Mucosa of descending colon (tissue), 3 donors: ENCODE measurements around the gene IFNLR1. TPM values are rescaled to one million over a fixed set of nuclear protein-coding genes. Genes with fewer than 3 reads are reported as not detected.

ENCODE experiments used
- ATAC-seq: fragments of 200-7000 bp; cut with Tn5 transposase; one replicate; pipeline ENCODE4 v1.9.1; 2020; ENCODE audit warnings: mild to moderate bottlenecking, moderate library complexity
- DNase-seq, 3 donors: peaks; one replicate each; pipeline ENCODE4 v3.0.0-alpha.2; 2020
- H3K36me3 ChIP-seq: fragments of 200-600 bp; one replicate; pipeline ENCODE4 v1.8.0; 2021; ENCODE audit warnings: low read depth, mild to moderate bottlenecking
- H3K4me1 ChIP-seq: fragments of 200-600 bp; one replicate; pipeline ENCODE4 v1.8.0; 2021; ENCODE audit warnings: low read depth, mild to moderate bottlenecking
- H3K4me3 ChIP-seq: fragments of 200-600 bp; one replicate; pipeline ENCODE4 v1.8.0; 2021; ENCODE audit warnings: mild to moderate bottlenecking
- H3K9me3 ChIP-seq: fragments of 200-600 bp; one replicate; pipeline ENCODE4 v1.8.0; 2021; ENCODE audit warnings: mild to moderate bottlenecking
- CTCF ChIP-seq: fragments of 200-600 bp; IDR thresholded peaks from one replicate; pipeline ENCODE4 v1.8.0; 2022; ENCODE audit warnings: antibody characterized with exemption, mild to moderate bottlenecking
- intact Hi-C, 2 donors: fragments of 100-400 bp; cut with DNase I in 1 of 2; cut with micrococcal nuclease in 1 of 2; formaldehyde crosslinking; loops; one replicate each; pipeline versions ENCODE4 v1.11.0 to v1.11.1; 2022; cut with DNase I, micrococcal nuclease
- total RNA-seq, 3 donors: library from RNA; stranded (reverse); fragmentation: NEBNext Ultra II Directional in 2 of 3; extraction: Animal tissue kit (Norgen Biotek cat#: 25700) in 2 of 3; gene quantifications; one replicate each; pipeline versions ENCODE4 v1.2.1 to v1.2.4, GENCODE V29; 2021 to 2023
- donor health status: DM: no; HTN: no; CAD: no; lungs with moderate emphysema.
- donor health status: DM: no; HTN: no; CAD: no.
- donor health status: DM: no; HTN: yes; CAD: no.

The IFNLR1 gene
- total RNA-seq, 3 donors from 2014 or later = 5.3 to 24.0 (median 18.8) TPM

- intact Hi-C loops = no loop called here
- TF ChIP-seq CTCF = no peak
- H3K9me3 ChIP-seq = no peaks in the 10 kb centered on the region
- H3K4me3 ChIP-seq = no peak overlapping the region
- no peaks in the 10 kb centered on the region for H3K36me3 ChIP-seq
- ATAC-seq (no peak), DNase-seq (no peak)
- no peaks in the 10 kb centered on the region for H3K4me1 ChIP-seq
Observed at GRCh38 chr1:24228311-24228710, 41.2 kb upstream of the IFNLR1 start.

- intact Hi-C loops = no loop called here
- ATAC-seq = no peak
Observed at GRCh38 chr1:24226749-24227148, 39.7 kb upstream of the IFNLR1 start.

GRCh38 chr1:24224761-24225160 lies 37.7 kb upstream of the IFNLR1 start:
- Histone ChIP-seq H3K9me3 (no peaks in the 10 kb centered on the region), H3K4me1 (no peaks in the 10 kb centered on the region), H3K36me3 (no peaks in the 10 kb centered on the region), H3K4me3 (no peak overlapping the region)
- intact Hi-C loops = no loop called here
- ATAC-seq (no peak), DNase-seq (no peak)
- no peak for TF ChIP-seq CTCF

More at GRCh38 chr1:24226749-24227148, 39.7 kb upstream of the IFNLR1 start:
- H3K4me3 ChIP-seq = no peak overlapping the region
- no peak for DNase-seq
- H3K36me3 ChIP-seq = no peaks in the 10 kb centered on the region
- no peaks in the 10 kb centered on the region for H3K9me3 ChIP-seq
- H3K4me1 ChIP-seq = no peaks in the 10 kb centered on the region
- TF ChIP-seq CTCF = no peak

- ATAC-seq (peak; percentile 25), DNase-seq (no peak)
- H3K9me3 ChIP-seq = no peaks in the 10 kb centered on the region
- H3K4me1 ChIP-seq = no peaks in the 10 kb centered on the region
- intact Hi-C loops = no loop called here
- no peak for TF ChIP-seq CTCF
- H3K36me3 ChIP-seq = no peaks in the 10 kb centered on the region
- no peak overlapping the region for H3K4me3 ChIP-seq
Observed at GRCh38 chr1:24224086-24224485, 37.0 kb upstream of the IFNLR1 start.

- ATAC-seq = peak; percentile 56
- intact Hi-C loops = no loop called here
- no peak for TF ChIP-seq CTCF
- H3K36me3 ChIP-seq = no peaks in the 10 kb centered on the region
- no peaks in the 10 kb centered on the region for H3K9me3 ChIP-seq
- H3K4me3 ChIP-seq = no peak overlapping the region
- DNase-seq = no peak
- H3K4me1 ChIP-seq = no peaks in the 10 kb centered on the region
Observed at GRCh38 chr1:24222793-24223192, 35.7 kb upstream of the IFNLR1 start.

- intact Hi-C loops = no loop called here
- H3K36me3 ChIP-seq = no peaks in the 10 kb centered on the region
- no peaks in the 10 kb centered on the region for H3K9me3 ChIP-seq
- H3K4me3 ChIP-seq = no peak overlapping the region
- no peak for DNase-seq
- no peak for TF ChIP-seq CTCF
- H3K4me1 ChIP-seq = no peaks in the 10 kb centered on the region
- ATAC-seq = no peak
Observed at GRCh38 chr1:24222008-24222605, 35.0 kb upstream of the IFNLR1 start.
